IgD-negative memory B cell (primary cell): Measurements from ENCODE around the gene RIMS3. TPM values are rescaled to one million over a fixed set of nuclear protein-coding genes. Genes with fewer than 3 reads are reported as not detected.
"Not testable (repeated sequence)": the region's sequence is repeated elsewhere in the genome, so short reads cannot be mapped to it uniquely, and the experiment has no call there.

Source experiments
- H3K27ac Mint-ChIP-seq, 3 donors: one replicate each; pipeline ENCODE4 v1.8.0; 2020 to 2022; ENCODE audit warnings: mild to moderate bottlenecking in 3 of 3, mixed read lengths in 3 of 3, moderate library complexity in 1 of 3
- H3K27me3 Mint-ChIP-seq: one replicate; pipeline ENCODE4 v1.8.0; 2021; ENCODE audit warnings: mixed read lengths
- H3K36me3 Mint-ChIP-seq: one replicate; pipeline ENCODE4 v1.8.0; 2020; ENCODE audit warnings: mild to moderate bottlenecking, mixed read lengths
- H3K4me1 Mint-ChIP-seq, 3 donors: one replicate each; pipeline ENCODE4 v1.8.0; 2020 to 2022; ENCODE audit warnings: mixed read lengths in 3 of 3, mild to moderate bottlenecking in 1 of 3
- H3K4me3 Mint-ChIP-seq, 4 donors: one replicate each; pipeline ENCODE4 v1.8.0; 2020 to 2022; ENCODE audit warnings: mild to moderate bottlenecking in 4 of 4, mixed read lengths in 4 of 4, moderate library complexity in 3 of 4
- H3K9me3 Mint-ChIP-seq, 3 donors: one replicate each; pipeline ENCODE4 v1.8.0; 2020 to 2021; ENCODE audit warnings: mixed read lengths in 3 of 3, mild to moderate bottlenecking in 1 of 3
- polyA plus RNA-seq: library from polyadenylated mRNA; unstranded; fragments of 300-500 nt; fragmentation: Illumina TruSeq; gene quantifications from one replicate; pipeline ENCODE4 v1.2.3, GENCODE V29; 2021

Gene RIMS3
- polyA plus RNA-seq, 1 donor from 2014 or later, result 2.2 TPM

- Mint-ChIP-seq H3K27me3 (peaks cover 5% of the 10 kb centered on the region), H3K4me1 (peaks cover 0 to 3% (median 0%) of the 10 kb centered on the region in 3 donors), H3K4me3 (no peak overlapping the region), H3K36me3 (no peaks in the 10 kb centered on the region), H3K27ac (no peak overlapping the region), H3K9me3 (no peaks in the 10 kb centered on the region)
Measured at GRCh38 chr1:40588586-40588985, 76.9 kb downstream of the RIMS3 start.

GRCh38 chr1:40583980-40584379, 81.5 kb downstream of the RIMS3 start:
- no peak overlapping the region for H3K4me3 Mint-ChIP-seq
- H3K27me3 Mint-ChIP-seq, result no peaks in the 10 kb centered on the region
- no peaks in the 10 kb centered on the region for H3K36me3 Mint-ChIP-seq
- peaks cover 0 to 2% (median 0%) of the 10 kb centered on the region in 3 donors for H3K4me1 Mint-ChIP-seq
- no peaks in the 10 kb centered on the region for H3K9me3 Mint-ChIP-seq
- H3K27ac Mint-ChIP-seq, result no peak overlapping the region

GRCh38 chr1:40582116-40582515, 83.4 kb downstream of the RIMS3 start:
- Mint-ChIP-seq H3K27me3 (peaks cover 7% of the 10 kb centered on the region), H3K27ac (no peak overlapping the region), H3K36me3 (peaks cover 1% of the 10 kb centered on the region), H3K9me3 (peaks cover under 1 to 2% (median 2%) of the 10 kb centered on the region in 3 donors), H3K4me1 (peaks cover 0 to 2% (median 0%) of the 10 kb centered on the region in 3 donors), H3K4me3 (no peak overlapping the region)

GRCh38 chr1:40575336-40575735, 90.1 kb downstream of the RIMS3 start:
- Mint-ChIP-seq H3K36me3 (peaks cover 1% of the 10 kb centered on the region), H3K9me3 (peaks cover 2 to 7% (median 4%) of the 10 kb centered on the region in 3 donors), H3K27ac (no peak overlapping the region), H3K27me3 (peaks cover 20% of the 10 kb centered on the region), H3K4me1 (peaks cover 0 to 3% (median 0%) of the 10 kb centered on the region in 3 donors), H3K4me3 (no peak overlapping the region)

GRCh38 chr1:40574805-40575204, 90.7 kb downstream of the RIMS3 start:
- H3K27ac Mint-ChIP-seq, H3K9me3 Mint-ChIP-seq, H3K4me1 Mint-ChIP-seq, H3K36me3 Mint-ChIP-seq: not testable (repeated sequence)
- peak overlapping the region in 1 of 4 donors; percentile 12 for H3K4me3 Mint-ChIP-seq
- peaks cover 20% of the 10 kb centered on the region for H3K27me3 Mint-ChIP-seq

Other genes starting within 250 kb of the RIMS3 start
- 0.95 TPM for gene ZFP69B, start 215.2 kb downstream of the RIMS3 start, polyA plus RNA-seq
- gene ZFP69, start 188.4 kb downstream of the RIMS3 start, polyA plus RNA-seq, result 5.7 TPM
- 7.9 TPM for gene EXO5, start 156.9 kb downstream of the RIMS3 start, polyA plus RNA-seq
- 4.5 TPM for gene ZNF684, start 134.0 kb downstream of the RIMS3 start, polyA plus RNA-seq
- gene NFYC, start 26.0 kb upstream of the RIMS3 start, polyA plus RNA-seq, result 74.3 TPM
- not detected for gene KCNQ4, start 118.1 kb upstream of the RIMS3 start, polyA plus RNA-seq
- 1.7 TPM for gene CITED4, start 196.7 kb upstream of the RIMS3 start, polyA plus RNA-seq